BE2C (cell line): ENCODE measurements around the gene NDUFA5.

Source experiments
- DNase-seq: peaks from one replicate; pipeline ENCODE4 v3.0.0-alpha.2; 2020
- H3K27me3 ChIP-seq: fragments of 250-450 bp; sonication (Bioruptor Pico); 2 replicates; pipeline ENCODE4 v1.5.1; 2020; ENCODE audit warnings: mild to moderate bottlenecking
- H3K36me3 ChIP-seq: fragments of 250-450 bp; sonication (Bioruptor Pico); 2 replicates; pipeline ENCODE4 v1.5.1; 2020; ENCODE audit warnings: mild to moderate bottlenecking
- H3K4me1 ChIP-seq: fragments of 250-450 bp; sonication (Bioruptor Pico); 2 replicates; pipeline ENCODE4 v1.5.1; 2020
- H3K4me3 ChIP-seq: 2 replicates; pipeline ENCODE4 v1.5.1; 2011; ENCODE audit warnings: low read depth, low read length
- H3K9me3 ChIP-seq: fragments of 250-450 bp; sonication (Bioruptor Pico); 2 replicates; pipeline ENCODE4 v1.5.1; 2020
- TF ChIP-seq, protein P1 (sequence below): IDR thresholded peaks from 2 replicates; pipeline ENCODE4 v1.5.1; 2012; ENCODE audit warnings: mild to moderate bottlenecking, low read depth, low read length

Gene NDUFA5

GRCh38 chr7:123499211-123499970 is 58.2 kb downstream of the NDUFA5 start:
- TF ChIP-seq, protein P1, sequence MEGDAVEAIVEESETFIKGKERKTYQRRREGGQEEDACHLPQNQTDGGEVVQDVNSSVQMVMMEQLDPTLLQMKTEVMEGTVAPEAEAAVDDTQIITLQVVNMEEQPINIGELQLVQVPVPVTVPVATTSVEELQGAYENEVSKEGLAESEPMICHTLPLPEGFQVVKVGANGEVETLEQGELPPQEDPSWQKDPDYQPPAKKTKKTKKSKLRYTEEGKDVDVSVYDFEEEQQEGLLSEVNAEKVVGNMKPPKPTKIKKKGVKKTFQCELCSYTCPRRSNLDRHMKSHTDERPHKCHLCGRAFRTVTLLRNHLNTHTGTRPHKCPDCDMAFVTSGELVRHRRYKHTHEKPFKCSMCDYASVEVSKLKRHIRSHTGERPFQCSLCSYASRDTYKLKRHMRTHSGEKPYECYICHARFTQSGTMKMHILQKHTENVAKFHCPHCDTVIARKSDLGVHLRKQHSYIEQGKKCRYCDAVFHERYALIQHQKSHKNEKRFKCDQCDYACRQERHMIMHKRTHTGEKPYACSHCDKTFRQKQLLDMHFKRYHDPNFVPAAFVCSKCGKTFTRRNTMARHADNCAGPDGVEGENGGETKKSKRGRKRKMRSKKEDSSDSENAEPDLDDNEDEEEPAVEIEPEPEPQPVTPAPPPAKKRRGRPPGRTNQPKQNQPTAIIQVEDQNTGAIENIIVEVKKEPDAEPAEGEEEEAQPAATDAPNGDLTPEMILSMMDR = no peak
- Histone ChIP-seq H3K27me3 (no peaks in the 10 kb centered on the region; the same call in 1 of the 2 replicates), H3K4me3 (no peak overlapping the region), H3K36me3 (no peaks in the 10 kb centered on the region), H3K4me1 (peaks cover 4% of the 10 kb centered on the region; the same call in 1 of the 2 replicates), H3K9me3 (no peaks in the 10 kb centered on the region)
- no peak for DNase-seq

GRCh38 chr7:123498601-123499000 is 59.0 kb downstream of the NDUFA5 start:
- H3K27me3 ChIP-seq = no peaks in the 10 kb centered on the region; the same call in 1 of the 2 replicates
- no peaks in the 10 kb centered on the region for H3K36me3 ChIP-seq
- H3K9me3 ChIP-seq = no peaks in the 10 kb centered on the region
- TF ChIP-seq, protein P1 = no peak
- peaks cover 4% of the 10 kb centered on the region; the same call in 1 of the 2 replicates for H3K4me1 ChIP-seq
- H3K4me3 ChIP-seq = no peak overlapping the region
- DNase-seq = no peak

DNA sequence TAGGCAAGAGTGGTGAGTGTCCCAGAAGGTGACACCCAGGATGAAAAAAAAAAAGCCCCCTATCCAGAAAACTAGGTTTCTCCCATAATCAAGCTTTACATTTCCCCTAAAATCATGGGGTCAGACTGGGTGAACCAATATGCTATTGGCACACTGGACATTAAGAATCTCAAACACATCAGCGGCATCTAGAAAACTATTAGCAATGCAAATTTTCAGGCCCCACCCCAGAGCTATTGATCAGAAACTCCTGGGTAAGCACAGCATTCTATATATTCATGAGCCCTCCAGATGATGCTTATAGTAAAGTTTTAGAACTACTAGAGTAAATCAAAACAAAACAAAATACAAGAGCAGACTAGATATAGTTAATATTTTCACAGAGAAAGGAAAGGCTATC is 59.6 kb downstream of the NDUFA5 start:
- Histone ChIP-seq H3K36me3 (no peaks in the 10 kb centered on the region), H3K27me3 (no peaks in the 10 kb centered on the region; the same call in 1 of the 2 replicates), H3K4me1 (peaks cover 4% of the 10 kb centered on the region; the same call in 1 of the 2 replicates), H3K4me3 (no peak overlapping the region), H3K9me3 (no peaks in the 10 kb centered on the region)
- no peak for DNase-seq
- TF ChIP-seq, protein P1 = no peak

GRCh38 chr7:123494193-123494796 is 63.3 kb downstream of the NDUFA5 start:
- DNase-seq = peak; percentile 37
- no peaks in the 10 kb centered on the region; the same call in 1 of the 2 replicates for H3K27me3 ChIP-seq
- no peaks in the 10 kb centered on the region for H3K9me3 ChIP-seq
- peaks cover 4% of the 10 kb centered on the region; the same call in 1 of the 2 replicates for H3K4me1 ChIP-seq
- TF ChIP-seq, protein P1 = peak; percentile 68
- H3K36me3 ChIP-seq = no peaks in the 10 kb centered on the region
- no peak overlapping the region for H3K4me3 ChIP-seq

DNA sequence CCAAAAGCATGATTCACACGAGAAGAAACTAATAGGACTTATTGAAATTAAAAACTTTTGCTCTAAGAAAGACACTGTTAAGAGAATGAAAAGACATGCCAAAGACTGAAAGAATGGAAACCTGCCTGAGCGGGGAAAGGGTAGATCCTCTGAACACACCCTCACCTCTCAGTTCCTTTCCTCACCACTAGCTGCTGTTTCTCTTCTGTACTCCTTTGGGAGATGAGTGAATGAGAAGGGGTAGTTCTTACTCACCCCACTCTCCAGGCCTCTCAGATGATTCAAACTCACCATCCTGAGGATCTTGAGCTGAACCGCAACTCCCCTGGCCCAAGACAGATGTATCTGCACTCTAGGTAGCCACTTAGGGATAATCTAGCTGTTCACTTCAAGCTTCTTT is 65.1 kb downstream of the NDUFA5 start:
- Histone ChIP-seq H3K27me3 (no peaks in the 10 kb centered on the region; the same call in 1 of the 2 replicates), H3K36me3 (no peaks in the 10 kb centered on the region), H3K9me3 (no peaks in the 10 kb centered on the region), H3K4me3 (no peak overlapping the region), H3K4me1 (peaks cover 4% of the 10 kb centered on the region; the same call in 1 of the 2 replicates)
- no peak for DNase-seq
- TF ChIP-seq, protein P1 = no peak
